Activated T-helper 2 cell treated with anti-CD3 and anti-CD28 coated beads, Interferon-gamma antibody, Interleukin-2, Interleukin-4, amounts not matched to agents 10 μg/mL and 5 μg/mL and 100 μg/mL, durations not matched to agents 14 hours and 24 hours and 36 hours (primary cell): Measurements from ENCODE around the gene TTLL6. TPM values are rescaled to one million over a fixed set of nuclear protein-coding genes. Genes with fewer than 3 reads are reported as not detected.
A peak's percentile ranks its signal among the peaks of the same experiment; 100 is the strongest.
"Not testable (repeated sequence)": the region's sequence is repeated elsewhere in the genome, so short reads cannot be mapped to it uniquely, and the experiment has no call there.

Experiments used
- DNase-seq: peaks from one replicate; pipeline ENCODE4 v3.0.0; 2021; ENCODE audit warnings: low spot score
- H3K27ac Mint-ChIP-seq: one replicate; pipeline ENCODE4 v1.8.0; 2021; ENCODE audit warnings: mixed read lengths
- H3K27me3 Mint-ChIP-seq: one replicate; pipeline ENCODE4 v1.8.0; 2021; ENCODE audit warnings: low read depth, mixed read lengths
- H3K36me3 Mint-ChIP-seq: one replicate; pipeline ENCODE4 v1.8.0; 2021; ENCODE audit warnings: low read depth, mixed read lengths
- H3K4me1 Mint-ChIP-seq: one replicate; pipeline ENCODE4 v1.8.0; 2021; ENCODE audit warnings: low read depth, mixed read lengths
- H3K4me3 Mint-ChIP-seq: one replicate; pipeline ENCODE4 v1.8.0; 2021; ENCODE audit warnings: low read depth, mild to moderate bottlenecking, moderate library complexity, mixed read lengths
- H3K9me3 Mint-ChIP-seq: one replicate; pipeline ENCODE4 v1.8.0; 2021; ENCODE audit warnings: mixed read lengths
- intact Hi-C: fragments of 100-400 bp; cut with micrococcal nuclease; formaldehyde crosslinking; loops from one replicate; pipeline ENCODE4 v1.15.1; 2023
- total RNA-seq: library from RNA; stranded (reverse); gene quantifications from 2 replicates; pipeline ENCODE4 v1.2.3, GENCODE V29; 2022

The TTLL6 gene
- total RNA-seq, 1 donor from 2014 or later = not detected

GRCh38 chr17:48804936-48805411, 12.1 kb downstream of the TTLL6 start:
- intact Hi-C loops = loop anchor here (1.0 kb wide), 1 partner anchor 74 kb away; no protein-coding TSS in a partner anchor

GRCh38 chr17:48800626-48801217, 16.3 kb downstream of the TTLL6 start:
- H3K9me3 Mint-ChIP-seq = no peaks in the 10 kb centered on the region
- H3K27ac Mint-ChIP-seq = no peak overlapping the region
- H3K27me3 Mint-ChIP-seq = peaks cover 45% of the 10 kb centered on the region
- DNase-seq = no peak
- H3K36me3 Mint-ChIP-seq = no peaks in the 10 kb centered on the region
- H3K4me3 Mint-ChIP-seq = no peak overlapping the region
- H3K4me1 Mint-ChIP-seq = no peaks in the 10 kb centered on the region
- intact Hi-C loops = no loop called here

More at GRCh38 chr17:48804936-48805411, 12.1 kb downstream of the TTLL6 start:
- Mint-ChIP-seq H3K4me1 (no peaks in the 10 kb centered on the region), H3K4me3 (no peak overlapping the region), H3K27me3 (peaks cover 24% of the 10 kb centered on the region), H3K27ac (no peak overlapping the region), H3K9me3 (no peaks in the 10 kb centered on the region), H3K36me3 (no peaks in the 10 kb centered on the region)
- DNase-seq = peak; percentile 57

- H3K27me3 Mint-ChIP-seq = peaks cover 46% of the 10 kb centered on the region
- intact Hi-C loops = no loop called here
Measured at GRCh38 chr17:48799069-48799723, 17.8 kb downstream of the TTLL6 start.

GRCh38 chr17:48796163-48796522, 20.9 kb downstream of the TTLL6 start:
- H3K36me3 Mint-ChIP-seq, intact Hi-C loops, H3K4me3 Mint-ChIP-seq, H3K9me3 Mint-ChIP-seq, DNase-seq, H3K27ac Mint-ChIP-seq: not testable (repeated sequence)
- peaks cover 59% of the 10 kb centered on the region for H3K27me3 Mint-ChIP-seq
- peaks cover 13% of the 10 kb centered on the region for H3K4me1 Mint-ChIP-seq

More at GRCh38 chr17:48799069-48799723, 17.8 kb downstream of the TTLL6 start:
- no peak overlapping the region for H3K4me3 Mint-ChIP-seq
- no peaks in the 10 kb centered on the region for H3K36me3 Mint-ChIP-seq
- H3K27ac Mint-ChIP-seq = no peak overlapping the region
- DNase-seq = no peak
- no peaks in the 10 kb centered on the region for H3K9me3 Mint-ChIP-seq
- no peaks in the 10 kb centered on the region for H3K4me1 Mint-ChIP-seq

GRCh38 chr17:48795444-48796162, 21.4 kb downstream of the TTLL6 start:
- Mint-ChIP-seq H3K36me3 (no peaks in the 10 kb centered on the region), H3K27me3 (peaks cover 55% of the 10 kb centered on the region), H3K9me3 (no peaks in the 10 kb centered on the region), H3K27ac (no peak overlapping the region), H3K4me1 (peaks cover 16% of the 10 kb centered on the region), H3K4me3 (no peak overlapping the region)
- no peak for DNase-seq
- intact Hi-C loops = no loop called here

GRCh38 chr17:48792033-48792798, 24.8 kb downstream of the TTLL6 start:
- Mint-ChIP-seq H3K27ac (no peak overlapping the region), H3K27me3 (peaks cover 55% of the 10 kb centered on the region), H3K36me3 (no peaks in the 10 kb centered on the region), H3K4me1 (peaks cover 18% of the 10 kb centered on the region), H3K9me3 (no peaks in the 10 kb centered on the region), H3K4me3 (no peak overlapping the region)
- intact Hi-C loops = no loop called here
- DNase-seq = no peak

GRCh38 chr17:48791128-48792032, 25.6 kb downstream of the TTLL6 start:
- Mint-ChIP-seq H3K27me3 (peaks cover 50% of the 10 kb centered on the region), H3K4me1 (peaks cover 18% of the 10 kb centered on the region), H3K27ac (no peak overlapping the region), H3K9me3 (no peaks in the 10 kb centered on the region), H3K36me3 (no peaks in the 10 kb centered on the region), H3K4me3 (no peak overlapping the region)
- DNase-seq = peak; percentile 13
- intact Hi-C loops = no loop called here

- peaks cover 50% of the 10 kb centered on the region for H3K27me3 Mint-ChIP-seq
- peaks cover 18% of the 10 kb centered on the region for H3K4me1 Mint-ChIP-seq
Measured at GRCh38 chr17:48790607-48791127, 26.4 kb downstream of the TTLL6 start.

GRCh38 chr17:48787828-48788227, 29.2 kb downstream of the TTLL6 start:
- no peak overlapping the region for H3K4me3 Mint-ChIP-seq
- H3K27me3 Mint-ChIP-seq = peaks cover 42% of the 10 kb centered on the region
- intact Hi-C loops = no loop called here
- peaks cover 18% of the 10 kb centered on the region for H3K4me1 Mint-ChIP-seq
- no peaks in the 10 kb centered on the region for H3K9me3 Mint-ChIP-seq
- no peaks in the 10 kb centered on the region for H3K36me3 Mint-ChIP-seq
- no peak for DNase-seq
- no peak overlapping the region for H3K27ac Mint-ChIP-seq

More at GRCh38 chr17:48790607-48791127, 26.4 kb downstream of the TTLL6 start:
- H3K36me3 Mint-ChIP-seq = no peaks in the 10 kb centered on the region
- no peak overlapping the region for H3K4me3 Mint-ChIP-seq
- intact Hi-C loops = no loop called here
- H3K27ac Mint-ChIP-seq = no peak overlapping the region
- no peaks in the 10 kb centered on the region for H3K9me3 Mint-ChIP-seq
- DNase-seq = no peak

- Mint-ChIP-seq H3K4me1 (no peaks in the 10 kb centered on the region), H3K4me3 (no peak overlapping the region), H3K27ac (no peak overlapping the region), H3K36me3 (no peaks in the 10 kb centered on the region), H3K9me3 (no peaks in the 10 kb centered on the region), H3K27me3 (peaks cover 31% of the 10 kb centered on the region)
- DNase-seq = no peak
- intact Hi-C loops = no loop called here
Measured at GRCh38 chr17:48779421-48779820, 37.6 kb downstream of the TTLL6 start.

- no peaks in the 10 kb centered on the region for H3K36me3 Mint-ChIP-seq
- H3K4me3 Mint-ChIP-seq = no peak overlapping the region
- H3K27ac Mint-ChIP-seq = no peak overlapping the region
- H3K27me3 Mint-ChIP-seq = peaks cover 29% of the 10 kb centered on the region
- DNase-seq = no peak
- H3K9me3 Mint-ChIP-seq = no peaks in the 10 kb centered on the region
- intact Hi-C loops = no loop called here
- H3K4me1 Mint-ChIP-seq = no peaks in the 10 kb centered on the region
Measured at GRCh38 chr17:48776602-48777001, 40.4 kb downstream of the TTLL6 start.
